ENCODE results near the gene NPLOC4. TPM values are rescaled to one million over a fixed set of nuclear protein-coding genes. Genes with fewer than 3 reads are reported as not detected.

Gene NPLOC4
- total RNA-seq, 1 donor from 2014 or later = 128 TPM

DNA sequence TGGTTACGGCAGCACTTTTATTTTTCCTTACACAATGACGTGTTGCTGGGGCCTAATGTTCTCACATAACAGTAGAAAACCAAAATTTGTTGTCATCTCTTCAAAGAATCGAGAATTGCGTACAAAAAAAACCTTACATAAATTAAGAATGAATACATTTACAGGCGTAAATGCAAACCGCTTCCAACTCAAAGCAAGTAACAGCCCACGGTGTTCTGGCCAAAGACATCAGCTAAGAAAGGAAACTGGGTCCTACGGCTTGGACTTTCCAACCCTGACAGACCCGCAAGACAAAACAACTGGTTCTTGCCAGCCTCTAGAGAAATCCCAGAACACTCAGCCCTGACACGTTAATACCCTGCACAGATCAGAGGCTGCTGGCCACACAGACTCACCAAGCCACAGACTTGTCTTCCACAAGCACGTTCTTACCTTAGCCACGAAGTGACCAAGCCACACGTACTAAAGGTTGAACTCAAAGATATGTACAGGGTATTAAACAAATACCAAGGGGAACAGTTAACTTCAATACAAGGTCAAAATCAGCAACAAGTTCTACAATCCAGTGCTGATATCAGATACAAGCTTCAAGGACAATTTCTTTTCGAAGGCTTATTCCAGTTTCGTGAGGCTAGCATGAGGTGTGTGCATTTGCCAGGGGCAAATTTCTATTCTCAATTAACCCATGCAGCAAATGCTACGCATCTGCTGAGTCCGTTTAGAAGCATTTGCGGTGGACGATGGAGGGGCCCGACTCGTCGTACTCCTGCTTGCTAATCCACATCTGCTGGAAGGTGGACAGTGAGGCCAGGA lies 126.7 kb downstream of the NPLOC4 start:
- Histone ChIP-seq H3K27ac (peak overlapping the region in 1 of 2 donors; percentile 90), H3K4me1 (peaks cover 0 to 3% of the 10 kb centered on the region in 2 donors), H3K9me3 (no peaks in the 10 kb centered on the region), H3K27me3 (no peaks in the 10 kb centered on the region), H3K4me3 (peak overlapping the region; percentile 81 to 96), H3K36me3 (peaks cover 40 to 46% of the 10 kb centered on the region in 2 donors)
- intact Hi-C loops (cut with DNase I) = loop anchor here (10.0 kb wide), 1 partner anchor 355 kb away; the partner anchor contains the start of gene P4HB
- no peak for DNase-seq (ENCODE audit: low spot score in 2 of 2)
- TF ChIP-seq, protein P1, sequence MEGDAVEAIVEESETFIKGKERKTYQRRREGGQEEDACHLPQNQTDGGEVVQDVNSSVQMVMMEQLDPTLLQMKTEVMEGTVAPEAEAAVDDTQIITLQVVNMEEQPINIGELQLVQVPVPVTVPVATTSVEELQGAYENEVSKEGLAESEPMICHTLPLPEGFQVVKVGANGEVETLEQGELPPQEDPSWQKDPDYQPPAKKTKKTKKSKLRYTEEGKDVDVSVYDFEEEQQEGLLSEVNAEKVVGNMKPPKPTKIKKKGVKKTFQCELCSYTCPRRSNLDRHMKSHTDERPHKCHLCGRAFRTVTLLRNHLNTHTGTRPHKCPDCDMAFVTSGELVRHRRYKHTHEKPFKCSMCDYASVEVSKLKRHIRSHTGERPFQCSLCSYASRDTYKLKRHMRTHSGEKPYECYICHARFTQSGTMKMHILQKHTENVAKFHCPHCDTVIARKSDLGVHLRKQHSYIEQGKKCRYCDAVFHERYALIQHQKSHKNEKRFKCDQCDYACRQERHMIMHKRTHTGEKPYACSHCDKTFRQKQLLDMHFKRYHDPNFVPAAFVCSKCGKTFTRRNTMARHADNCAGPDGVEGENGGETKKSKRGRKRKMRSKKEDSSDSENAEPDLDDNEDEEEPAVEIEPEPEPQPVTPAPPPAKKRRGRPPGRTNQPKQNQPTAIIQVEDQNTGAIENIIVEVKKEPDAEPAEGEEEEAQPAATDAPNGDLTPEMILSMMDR (IDR thresholded peaks at IDR 0.05) = no peak

- Histone ChIP-seq H3K27me3 (no peaks in the 10 kb centered on the region), H3K36me3 (peaks cover 40 to 46% of the 10 kb centered on the region in 2 donors), H3K4me1 (peaks cover 0 to 3% of the 10 kb centered on the region in 2 donors), H3K4me3 (peak overlapping the region; percentile 81 to 96), H3K27ac (peak overlapping the region; percentile 17 to 90), H3K9me3 (no peaks in the 10 kb centered on the region)
- TF ChIP-seq, protein P1 (IDR thresholded peaks at IDR 0.05) = no peak
- intact Hi-C loops (cut with DNase I) = no loop called here
- DNase-seq (ENCODE audit: low spot score in 2 of 2) = no peak
Measured at GRCh38 chr17:81509207-81509971, 127.5 kb downstream of the NPLOC4 start.

- peak overlapping the region; percentile 17 to 43 for H3K27ac ChIP-seq
Measured at GRCh38 chr17:81508639-81509206, 128.2 kb downstream of the NPLOC4 start.

More at GRCh38 chr17:81508639-81509206, 128.2 kb downstream of the NPLOC4 start:
- Histone ChIP-seq H3K27me3 (no peaks in the 10 kb centered on the region), H3K4me1 (peaks cover 0 to 3% of the 10 kb centered on the region in 2 donors), H3K36me3 (peaks cover 40 to 46% of the 10 kb centered on the region in 2 donors), H3K4me3 (peak overlapping the region; percentile 81 to 96), H3K9me3 (no peaks in the 10 kb centered on the region)
- intact Hi-C loops (cut with DNase I) = no loop called here
- TF ChIP-seq, protein P1 (IDR thresholded peaks at IDR 0.05) = no peak
- no peak for DNase-seq (ENCODE audit: low spot score in 2 of 2)

Other genes with a start within 250 kb of the NPLOC4 start
- gene BAHCC1, start 241.7 kb downstream of the NPLOC4 start, total RNA-seq = 29.1 TPM
- 6,075 TPM for gene ACTG1, start 124.3 kb downstream of the NPLOC4 start, total RNA-seq
- not detected for gene FSCN2, start 108.7 kb downstream of the NPLOC4 start, total RNA-seq
- gene FAAP100, start 84.8 kb downstream of the NPLOC4 start, total RNA-seq = 75.6 TPM
- not detected for gene TSPAN10, start 84 bp upstream of the NPLOC4 start, total RNA-seq
- gene PDE6G, start 19.4 kb upstream of the NPLOC4 start, total RNA-seq = not detected
- gene OXLD1, start 29.5 kb upstream of the NPLOC4 start, total RNA-seq = 96.1 TPM
- gene CCDC137, start 29.6 kb upstream of the NPLOC4 start, total RNA-seq = 15.8 TPM
- gene ARL16, start 46.7 kb upstream of the NPLOC4 start, total RNA-seq = 21.0 TPM
- gene HGS, start 46.9 kb upstream of the NPLOC4 start, total RNA-seq = 211 TPM
- gene MRPL12, start 66.3 kb upstream of the NPLOC4 start, total RNA-seq = 21.8 TPM
- 0.53 TPM for gene SLC25A10, start 75.2 kb upstream of the NPLOC4 start, total RNA-seq
- not detected for gene GCGR, start 167.0 kb upstream of the NPLOC4 start, total RNA-seq
- 149 TPM for gene MCRIP1, start 196.2 kb upstream of the NPLOC4 start, total RNA-seq
- not detected for gene PPP1R27, start 197.9 kb upstream of the NPLOC4 start, total RNA-seq
- 670 TPM for gene P4HB, start 223.4 kb upstream of the NPLOC4 start, total RNA-seq
- gene ARHGDIA, start 234.2 kb upstream of the NPLOC4 start, total RNA-seq = 314 TPM

Data from ascending aorta (tissue), 2 donors.